BE2C (cell line): ENCODE measurements around the gene COL1A1.

Source experiments
- DNase-seq: peaks from one replicate; pipeline ENCODE4 v3.0.0-alpha.2; 2020
- H3K27me3 ChIP-seq: fragments of 250-450 bp; sonication (Bioruptor Pico); 2 replicates; pipeline ENCODE4 v1.5.1; 2020; ENCODE audit warnings: mild to moderate bottlenecking
- H3K36me3 ChIP-seq: fragments of 250-450 bp; sonication (Bioruptor Pico); 2 replicates; pipeline ENCODE4 v1.5.1; 2020; ENCODE audit warnings: mild to moderate bottlenecking
- H3K4me1 ChIP-seq: fragments of 250-450 bp; sonication (Bioruptor Pico); 2 replicates; pipeline ENCODE4 v1.5.1; 2020
- H3K4me3 ChIP-seq: 2 replicates; pipeline ENCODE4 v1.5.1; 2011; ENCODE audit warnings: low read depth, low read length
- H3K9me3 ChIP-seq: fragments of 250-450 bp; sonication (Bioruptor Pico); 2 replicates; pipeline ENCODE4 v1.5.1; 2020
- CTCF ChIP-seq: IDR thresholded peaks from 2 replicates; pipeline ENCODE4 v1.5.1; 2012; ENCODE audit warnings: mild to moderate bottlenecking, low read depth, low read length

Gene COL1A1

GRCh38 chr17:50217591-50217990 is 16.2 kb upstream of the COL1A1 start:
- Histone ChIP-seq H3K4me1 (no peaks in the 10 kb centered on the region; the same call in 1 of the 2 replicates), H3K9me3 (no peaks in the 10 kb centered on the region), H3K4me3 (no peak overlapping the region), H3K36me3 (no peaks in the 10 kb centered on the region), H3K27me3 (no peaks in the 10 kb centered on the region)
- DNase-seq, result no peak
- TF ChIP-seq CTCF, result no peak

DNA sequence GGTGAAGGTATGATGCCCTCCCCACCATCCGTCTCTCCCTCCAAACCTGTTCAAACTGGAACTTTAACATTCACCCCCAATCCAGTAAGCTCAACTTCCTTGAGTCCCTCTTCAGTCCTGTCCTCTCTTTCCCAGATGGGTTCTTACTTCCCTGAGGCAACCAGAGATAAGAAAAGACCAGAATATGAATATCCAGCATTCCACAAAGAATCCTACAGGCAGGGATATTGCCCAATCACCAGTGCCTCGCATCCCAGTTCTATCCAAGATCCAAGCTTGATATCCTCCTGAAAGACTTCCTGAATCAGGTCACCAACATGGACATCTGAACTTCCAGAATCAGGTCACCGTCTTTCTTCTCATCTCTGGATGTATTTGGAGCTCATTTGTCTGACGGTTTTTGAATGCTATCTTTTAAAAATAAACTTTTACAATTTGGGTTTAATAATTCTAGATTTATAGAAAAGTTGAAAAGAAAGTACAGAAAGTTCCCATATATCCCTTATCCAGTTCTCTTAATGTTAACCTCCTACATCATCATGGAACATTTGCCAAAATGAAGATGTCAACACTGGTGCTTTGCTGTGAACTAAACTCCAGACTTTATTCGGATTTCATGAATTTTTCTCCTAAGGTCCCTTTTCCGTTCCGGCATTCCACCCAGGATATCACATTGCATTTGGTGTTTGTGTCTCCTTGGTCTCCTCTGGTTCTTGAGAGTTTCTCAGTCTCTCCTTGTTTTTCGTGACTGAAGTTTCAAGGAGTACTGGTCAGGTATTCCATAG is 13.7 kb upstream of the COL1A1 start:
- TF ChIP-seq CTCF, result no peak
- no peaks in the 10 kb centered on the region for H3K27me3 ChIP-seq
- no peak for DNase-seq
- no peaks in the 10 kb centered on the region for H3K9me3 ChIP-seq
- no peak overlapping the region for H3K4me3 ChIP-seq
- no peaks in the 10 kb centered on the region for H3K36me3 ChIP-seq
- peaks cover 10% of the 10 kb centered on the region for H3K4me1 ChIP-seq

DNA sequence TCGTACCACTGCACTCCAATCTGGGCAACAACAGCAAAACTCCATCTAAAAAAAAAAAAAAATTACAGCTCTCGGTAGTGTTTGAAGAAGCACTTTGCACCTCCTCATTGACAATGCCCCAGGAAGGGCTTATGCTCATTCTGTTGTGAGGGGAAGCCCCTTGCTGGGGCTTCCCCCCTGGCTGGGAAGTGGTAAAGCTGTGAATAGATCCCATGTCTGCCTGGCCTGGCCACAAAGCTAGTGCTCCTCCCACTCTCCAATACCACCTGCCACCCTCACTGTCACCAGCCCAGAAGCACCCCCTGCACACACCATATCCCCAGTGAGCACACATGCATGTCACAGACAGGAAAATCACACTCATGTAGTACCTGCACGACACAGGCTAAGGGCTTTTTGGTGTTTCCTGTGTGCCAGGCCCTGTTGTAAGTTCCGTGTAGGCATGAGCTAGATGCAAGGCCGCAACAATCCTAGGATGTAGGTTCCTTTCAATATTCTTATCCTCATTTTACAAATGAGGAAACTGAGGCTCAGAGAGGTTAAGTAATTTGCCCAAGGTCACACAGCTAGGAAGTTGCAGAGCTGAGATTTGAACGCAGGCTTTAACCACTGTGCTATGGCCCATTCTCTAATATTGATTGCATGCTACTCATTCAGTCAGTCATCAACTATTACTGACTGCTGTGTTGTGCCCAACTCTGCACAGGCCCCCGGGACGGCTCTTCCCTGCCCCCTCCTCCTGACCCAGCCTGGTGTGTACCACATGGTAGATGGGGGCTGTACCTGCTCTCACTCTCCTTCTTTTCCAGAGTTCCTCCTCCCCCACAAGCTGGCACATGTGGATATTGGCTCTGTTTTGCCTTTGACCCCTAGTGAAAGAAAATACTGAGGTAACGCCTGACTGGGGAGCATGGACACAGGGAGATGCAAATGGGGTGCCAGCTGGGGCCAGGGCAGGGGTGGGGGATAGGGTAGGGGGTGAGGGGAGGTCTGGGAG is 11.9 kb upstream of the COL1A1 start:
- Histone ChIP-seq H3K36me3 (no peaks in the 10 kb centered on the region), H3K4me3 (no peak overlapping the region), H3K27me3 (no peaks in the 10 kb centered on the region), H3K9me3 (no peaks in the 10 kb centered on the region), H3K4me1 (peaks cover 26% of the 10 kb centered on the region)
- TF ChIP-seq CTCF, result no peak; the same call in 1 of the 2 replicates
- no peak for DNase-seq

DNA sequence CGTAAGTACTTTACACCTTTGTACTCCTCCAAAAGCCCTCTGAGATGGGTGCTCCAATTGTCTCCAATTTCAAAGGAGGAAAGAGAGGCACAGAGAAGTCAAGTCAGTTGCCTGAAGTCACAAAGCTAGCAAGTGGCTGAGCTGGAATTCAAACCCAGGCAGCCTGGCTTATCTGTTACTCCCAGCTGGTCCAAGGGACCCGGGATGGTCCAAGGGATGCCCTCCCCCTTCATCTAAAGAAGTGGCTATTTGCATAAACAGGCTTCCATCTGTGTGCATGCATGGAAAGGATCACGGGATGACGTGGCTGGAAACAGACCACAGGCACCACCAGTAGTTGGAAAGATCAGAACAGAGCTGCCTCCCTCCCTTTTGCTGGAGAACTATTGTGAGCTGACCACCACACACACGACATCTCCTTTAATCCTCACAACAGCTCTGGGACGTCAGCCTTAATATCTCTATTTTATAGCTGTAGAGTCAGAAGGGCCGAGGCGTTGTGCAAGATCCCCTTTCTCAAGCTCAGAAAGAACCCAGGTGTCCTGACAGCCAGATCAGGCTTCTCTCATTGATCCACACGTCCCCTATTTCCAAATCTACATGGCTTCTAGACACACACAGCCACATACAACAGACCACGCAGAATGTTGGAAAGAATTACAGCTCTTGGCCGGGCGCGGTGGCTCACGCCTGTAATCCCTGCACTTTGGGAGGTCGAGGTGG is 10.9 kb upstream of the COL1A1 start:
- Histone ChIP-seq H3K4me3 (no peak overlapping the region), H3K9me3 (no peaks in the 10 kb centered on the region), H3K27me3 (no peaks in the 10 kb centered on the region), H3K4me1 (peaks cover 37% of the 10 kb centered on the region), H3K36me3 (no peaks in the 10 kb centered on the region)
- TF ChIP-seq CTCF, result no peak
- no peak for DNase-seq

- TF ChIP-seq CTCF, result no peak
- peaks cover 38% of the 10 kb centered on the region for H3K4me1 ChIP-seq
- H3K27me3 ChIP-seq, result no peaks in the 10 kb centered on the region
- no peak for DNase-seq
- H3K9me3 ChIP-seq, result no peaks in the 10 kb centered on the region
- H3K4me3 ChIP-seq, result no peak overlapping the region
- H3K36me3 ChIP-seq, result no peaks in the 10 kb centered on the region
Observed at GRCh38 chr17:50211249-50212120, 10.1 kb upstream of the COL1A1 start.
